OCI-LY7 (cell line): ENCODE results near the gene GATA2. TPM values are rescaled to one million over a fixed set of nuclear protein-coding genes. Genes with fewer than 3 reads are reported as not detected.

Experiments used
- BruUV-seq: library from RNA; stranded (reverse); fragments of 400-500 nt; replicated peaks from 2 replicates; lab custom pipeline; 2021; lab: Mats Ljungman, UMichigan
- CTCF ChIA-PET: fragments of 300-600 bp; sonication (Branson Sonifier 250); formaldehyde crosslinking; loops from one replicate; lab custom pipeline; 2022; ENCODE audit warnings: antibody characterized with exemption; ENCODE audit not compliant: unreplicated experiment; lab: Charles Lee
- POLR2A ChIA-PET: fragments of 300-600 bp; sonication (Branson Sonifier 250); formaldehyde crosslinking; loops from one replicate; lab custom pipeline; 2022; ENCODE audit warnings: antibody characterized with exemption; lab: Charles Lee
- DNase-seq: peaks from one replicate; pipeline ENCODE4 v3.0.0-alpha.2; 2015; ENCODE audit warnings: low spot score
- H2AFZ ChIP-seq: fragments of 200-600 bp; sonication (generic), shearing (Covaris generic); 2 replicates; pipeline ENCODE4 v1.6.1; 2014; ENCODE audit warnings: mild to moderate bottlenecking, antibody characterized with exemption, low read length, moderate library complexity
- H3K27ac ChIP-seq: fragments of 200-600 bp; sonication (generic); 2 replicates; pipeline ENCODE4 v1.5.1; 2014; ENCODE audit warnings: mixed run types, low read depth, mild to moderate bottlenecking, moderate library complexity, low read length, inconsistent platforms; ENCODE audit not compliant: poor library complexity, severe bottlenecking
- H3K36me3 ChIP-seq: fragments of 200-600 bp; sonication (generic); 2 replicates; pipeline ENCODE4 v1.6.1; 2014; ENCODE audit warnings: mild to moderate bottlenecking, antibody characterized with exemption, low read length, moderate library complexity, mixed read lengths; ENCODE audit not compliant: insufficient read depth
- H3K4me1 ChIP-seq: fragments of 200-600 bp; sonication (generic); 2 replicates; pipeline ENCODE4 v1.5.1; 2014; ENCODE audit warnings: mild to moderate bottlenecking, low read length; ENCODE audit not compliant: insufficient read depth, poor library complexity, severe bottlenecking
- H3K4me2 ChIP-seq: fragments of 200-600 bp; sonication (generic); 2 replicates; pipeline ENCODE4 v1.6.1; 2014; ENCODE audit warnings: mild to moderate bottlenecking, low read length
- H3K4me3 ChIP-seq: fragments of 200-600 bp; sonication (generic); 2 replicates; pipeline ENCODE4 v1.5.1; 2014; ENCODE audit warnings: mild to moderate bottlenecking, low read depth, low read length; ENCODE audit not compliant: poor library complexity, severe bottlenecking
- H3K79me2 ChIP-seq: fragments of 200-600 bp; sonication (generic); 2 replicates; pipeline ENCODE4 v1.6.1; 2016; ENCODE audit warnings: low read depth, mild to moderate bottlenecking, low read length, moderate library complexity, mixed read lengths; ENCODE audit not compliant: insufficient read depth
- H3K9me2 ChIP-seq: fragments of 200-600 bp; sonication (generic); 2 replicates; pipeline ENCODE4 v1.6.1; 2016; ENCODE audit warnings: mild to moderate bottlenecking, low read length, mixed read lengths; ENCODE audit not compliant: insufficient read depth
- H3K9me3 ChIP-seq: fragments of 200-600 bp; sonication (generic); 2 replicates; pipeline ENCODE4 v1.6.1; 2014; ENCODE audit warnings: mild to moderate bottlenecking, mixed run types, low read length, mixed read lengths
- H4K20me1 ChIP-seq: fragments of 200-600 bp; sonication (generic); 2 replicates; pipeline ENCODE4 v1.6.1; 2014; ENCODE audit warnings: mild to moderate bottlenecking, antibody characterized with exemption, low read length, moderate library complexity, mixed read lengths; ENCODE audit not compliant: insufficient read depth
- CTCF ChIP-seq: fragments of 200-600 bp; sonication (generic); conservative IDR thresholded peaks from 2 replicates; pipeline ENCODE4 v1.5.1; 2014; ENCODE audit warnings: mild to moderate bottlenecking, antibody characterized with exemption, low read length, moderate library complexity, mixed read lengths
- EZH2phosphoT487 ChIP-seq: fragments of 200-600 bp; sonication (generic); IDR thresholded peaks from 2 replicates; pipeline ENCODE4 v1.6.1; 2018; ENCODE audit warnings: low read depth, borderline replicate concordance, mild to moderate bottlenecking, mixed run types, antibody characterized with exemption, low read length, moderate library complexity, mixed read lengths
- intact Hi-C: fragments of 100-400 bp; cut with micrococcal nuclease; formaldehyde crosslinking; loops from one replicate; pipeline ENCODE4 v1.10.0; 2022; ENCODE audit not compliant: unreplicated experiment
- total RNA-seq, 2 experiments: library from RNA; depleted of rRNA in 1 of 2; stranded (reverse); fragments of >200 nt in 1 of 2; shearing (Covaris generic) in 1 of 2; gene quantifications; 2 replicates each; pipeline ENCODE4 v1.2.3, GENCODE V29; 2014 to 2022

GATA2 gene
- total RNA-seq, 2 experiments from 2014 or later: not detected

GRCh38 chr3:128456776-128457715 is 36.0 kb downstream of the GATA2 start:
- BruUV-seq: no TSS peak
- no peaks in the 10 kb centered on the region for H3K9me2 ChIP-seq
- intact Hi-C loops: no loop called here

GRCh38 chr3:128455786-128456748 is 36.9 kb downstream of the GATA2 start:
- no peak for TF ChIP-seq CTCF
- BruUV-seq: no TSS peak
- H3K4me1 ChIP-seq: no peaks in the 10 kb centered on the region
- no peak overlapping the region for H2AFZ ChIP-seq
- no peaks in the 10 kb centered on the region for H3K79me2 ChIP-seq
- POLR2A ChIA-PET: no interaction called here
- H3K27ac ChIP-seq: no peak overlapping the region
- no peaks in the 10 kb centered on the region for H3K9me2 ChIP-seq
- no peaks in the 10 kb centered on the region for H4K20me1 ChIP-seq
- H3K4me3 ChIP-seq: no peak overlapping the region
- H3K9me3 ChIP-seq: no peaks in the 10 kb centered on the region
- no peak overlapping the region for H3K4me2 ChIP-seq
- DNase-seq: no peak
- intact Hi-C loops: no loop called here
- CTCF ChIA-PET: interaction anchor here (0.5 kb wide), 1 partner anchor 1452 kb away, joined by 3 read pairs; no protein-coding TSS in a partner anchor
- H3K36me3 ChIP-seq: no peaks in the 10 kb centered on the region

More at GRCh38 chr3:128456776-128457715, 36.0 kb downstream of the GATA2 start:
- POLR2A ChIA-PET: no interaction called here
- no peak overlapping the region for H3K27ac ChIP-seq
- H3K79me2 ChIP-seq: no peaks in the 10 kb centered on the region
- H3K4me2 ChIP-seq: no peak overlapping the region
- H3K36me3 ChIP-seq: no peaks in the 10 kb centered on the region
- no peak overlapping the region for H2AFZ ChIP-seq
- no peak for DNase-seq
- no peaks in the 10 kb centered on the region for H3K9me3 ChIP-seq
- TF ChIP-seq EZH2phosphoT487 (no peak), CTCF (no peak)
- CTCF ChIA-PET: interaction anchor here (0.5 kb wide), 1 partner anchor 1451 kb away, joined by 3 read pairs; no protein-coding TSS in a partner anchor
- H3K4me1 ChIP-seq: no peaks in the 10 kb centered on the region
- H3K4me3 ChIP-seq: no peak overlapping the region
- H4K20me1 ChIP-seq: no peaks in the 10 kb centered on the region
